ENCODE measurements around the gene GATAD1. TPM values are rescaled to one million over a fixed set of nuclear protein-coding genes. Genes with fewer than 3 reads are reported as not detected.

Gene GATAD1
- polyA plus RNA-seq, 1 of the 3 experiments (the other 2 are of a cell fraction) = 30.6 TPM

DNA sequence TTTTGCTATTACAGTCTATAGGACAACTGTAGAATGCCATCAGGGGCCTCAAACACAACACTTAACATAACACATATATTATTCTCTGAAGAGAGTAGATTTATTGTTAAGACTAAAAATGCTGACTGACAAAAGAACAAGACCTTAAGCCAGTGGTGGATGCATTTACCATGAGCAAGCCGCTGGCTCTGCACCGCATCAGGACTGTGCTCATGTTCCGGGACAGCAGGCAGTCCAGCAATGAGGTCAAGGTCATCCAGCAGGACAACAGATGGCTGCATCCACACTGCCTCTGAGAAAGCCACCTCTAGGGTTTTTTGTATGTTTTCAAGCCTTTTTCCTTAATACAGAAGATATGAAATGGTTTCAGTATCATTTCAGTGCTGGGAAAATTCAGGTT lies 57.3 kb downstream of the GATAD1 start:
- DNase-seq = no peak
- Histone ChIP-seq H3K27me3 (ENCODE audit: insufficient read depth) (no peaks in the 10 kb centered on the region), H3K9me3 (no peaks in the 10 kb centered on the region), H3K4me1 (ENCODE audit: control insufficient read depth in 1 of 2, insufficient read depth in 2 of 2, low read depth in 1 of 2, low read length in 1 of 2) (no peaks in the 10 kb centered on the region), H3K36me3 (replicated peaks in 1 of 2; ENCODE audit: control insufficient read depth in 1 of 2, insufficient read depth in 2 of 2, low read length in 1 of 2) (peaks cover 74 to 75% of the 10 kb centered on the region in 2 experiments), H3K4me2 (no peak overlapping the region), H3K9ac (no peak overlapping the region), H3K79me2 (ENCODE audit: insufficient read depth) (no peaks in the 10 kb centered on the region), H2AFZ (ENCODE audit: low read depth) (no peak overlapping the region), H3K4me3 (ENCODE audit: low read depth in 2 of 2, low read length in 1 of 2) (no peak overlapping the region), H3K27ac (ENCODE audit: low read depth in 2 of 2, low read length in 1 of 2) (no peak overlapping the region), H4K20me1 (ENCODE audit: insufficient read depth) (no peaks in the 10 kb centered on the region), H3K9me2 (no peaks in the 10 kb centered on the region), H3F3A (replicated peaks; ENCODE audit: insufficient read depth) (peaks cover 7% of the 10 kb centered on the region)
- no peak for TF ChIP-seq FOXJ3 (CRISPR knock-in tag; IDR thresholded peaks at IDR 0.05)
- no peak for TF ChIP-seq TCF12 (IDR thresholded peaks at IDR 0.05)
- no peak for TF ChIP-seq JUND (IDR thresholded peaks at IDR 0.05)
- TF ChIP-seq SMC3 (IDR thresholded peaks at IDR 0.05; ENCODE audit: low read depth, low read length) = no peak
- no peak for TF ChIP-seq RAD21 (IDR thresholded peaks at IDR 0.05; ENCODE audit: low read length)
- no peak for TF ChIP-seq TEAD4 (IDR thresholded peaks at IDR 0.05; ENCODE audit: borderline replicate concordance, insufficient read depth)
- TF ChIP-seq RXRA (IDR thresholded peaks at IDR 0.05; ENCODE audit: borderline replicate concordance, low read depth) = no peak
- TF ChIP-seq, protein P1, sequence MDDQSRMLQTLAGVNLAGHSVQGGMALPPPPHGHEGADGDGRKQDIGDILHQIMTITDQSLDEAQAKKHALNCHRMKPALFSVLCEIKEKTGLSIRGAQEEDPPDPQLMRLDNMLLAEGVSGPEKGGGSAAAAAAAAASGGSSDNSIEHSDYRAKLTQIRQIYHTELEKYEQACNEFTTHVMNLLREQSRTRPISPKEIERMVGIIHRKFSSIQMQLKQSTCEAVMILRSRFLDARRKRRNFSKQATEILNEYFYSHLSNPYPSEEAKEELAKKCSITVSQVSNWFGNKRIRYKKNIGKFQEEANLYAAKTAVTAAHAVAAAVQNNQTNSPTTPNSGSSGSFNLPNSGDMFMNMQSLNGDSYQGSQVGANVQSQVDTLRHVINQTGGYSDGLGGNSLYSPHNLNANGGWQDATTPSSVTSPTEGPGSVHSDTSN (IDR thresholded peaks at IDR 0.05) = no peak
- no peak for TF ChIP-seq YY1 (IDR thresholded peaks at IDR 0.05; ENCODE audit: low read depth)
- TF ChIP-seq, protein P2, sequence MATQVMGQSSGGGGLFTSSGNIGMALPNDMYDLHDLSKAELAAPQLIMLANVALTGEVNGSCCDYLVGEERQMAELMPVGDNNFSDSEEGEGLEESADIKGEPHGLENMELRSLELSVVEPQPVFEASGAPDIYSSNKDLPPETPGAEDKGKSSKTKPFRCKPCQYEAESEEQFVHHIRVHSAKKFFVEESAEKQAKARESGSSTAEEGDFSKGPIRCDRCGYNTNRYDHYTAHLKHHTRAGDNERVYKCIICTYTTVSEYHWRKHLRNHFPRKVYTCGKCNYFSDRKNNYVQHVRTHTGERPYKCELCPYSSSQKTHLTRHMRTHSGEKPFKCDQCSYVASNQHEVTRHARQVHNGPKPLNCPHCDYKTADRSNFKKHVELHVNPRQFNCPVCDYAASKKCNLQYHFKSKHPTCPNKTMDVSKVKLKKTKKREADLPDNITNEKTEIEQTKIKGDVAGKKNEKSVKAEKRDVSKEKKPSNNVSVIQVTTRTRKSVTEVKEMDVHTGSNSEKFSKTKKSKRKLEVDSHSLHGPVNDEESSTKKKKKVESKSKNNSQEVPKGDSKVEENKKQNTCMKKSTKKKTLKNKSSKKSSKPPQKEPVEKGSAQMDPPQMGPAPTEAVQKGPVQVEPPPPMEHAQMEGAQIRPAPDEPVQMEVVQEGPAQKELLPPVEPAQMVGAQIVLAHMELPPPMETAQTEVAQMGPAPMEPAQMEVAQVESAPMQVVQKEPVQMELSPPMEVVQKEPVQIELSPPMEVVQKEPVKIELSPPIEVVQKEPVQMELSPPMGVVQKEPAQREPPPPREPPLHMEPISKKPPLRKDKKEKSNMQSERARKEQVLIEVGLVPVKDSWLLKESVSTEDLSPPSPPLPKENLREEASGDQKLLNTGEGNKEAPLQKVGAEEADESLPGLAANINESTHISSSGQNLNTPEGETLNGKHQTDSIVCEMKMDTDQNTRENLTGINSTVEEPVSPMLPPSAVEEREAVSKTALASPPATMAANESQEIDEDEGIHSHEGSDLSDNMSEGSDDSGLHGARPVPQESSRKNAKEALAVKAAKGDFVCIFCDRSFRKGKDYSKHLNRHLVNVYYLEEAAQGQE (IDR thresholded peaks at IDR 0.05; ENCODE audit: low read depth, low read length) = no peak
- TF ChIP-seq GATA2 (CRISPR knock-in tag; IDR thresholded peaks at IDR 0.05) = no peak
- TF ChIP-seq, protein P3, sequence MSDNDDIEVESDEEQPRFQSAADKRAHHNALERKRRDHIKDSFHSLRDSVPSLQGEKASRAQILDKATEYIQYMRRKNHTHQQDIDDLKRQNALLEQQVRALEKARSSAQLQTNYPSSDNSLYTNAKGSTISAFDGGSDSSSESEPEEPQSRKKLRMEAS (IDR thresholded peaks at IDR 0.05; ENCODE audit: low read depth) = no peak
- TF ChIP-seq GABPA (IDR thresholded peaks at IDR 0.05; ENCODE audit: low read depth) = no peak
- TF ChIP-seq, protein P4, sequence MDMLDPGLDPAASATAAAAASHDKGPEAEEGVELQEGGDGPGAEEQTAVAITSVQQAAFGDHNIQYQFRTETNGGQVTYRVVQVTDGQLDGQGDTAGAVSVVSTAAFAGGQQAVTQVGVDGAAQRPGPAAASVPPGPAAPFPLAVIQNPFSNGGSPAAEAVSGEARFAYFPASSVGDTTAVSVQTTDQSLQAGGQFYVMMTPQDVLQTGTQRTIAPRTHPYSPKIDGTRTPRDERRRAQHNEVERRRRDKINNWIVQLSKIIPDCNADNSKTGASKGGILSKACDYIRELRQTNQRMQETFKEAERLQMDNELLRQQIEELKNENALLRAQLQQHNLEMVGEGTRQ (IDR thresholded peaks at IDR 0.05; ENCODE audit: borderline replicate concordance, low read depth, low read length) = no peak
- no peak for TF ChIP-seq MXI1 (IDR thresholded peaks at IDR 0.05; ENCODE audit: low read depth, low read length)
- no peak for TF ChIP-seq CHD2 (IDR thresholded peaks at IDR 0.05; ENCODE audit: low read length, partially characterized antibody)
- no peak for TF ChIP-seq RFX5 (IDR thresholded peaks at IDR 0.05; ENCODE audit: low read length)
- no peak for TF ChIP-seq TAF1 (IDR thresholded peaks at IDR 0.05; ENCODE audit: borderline replicate concordance, low read depth, low read length)
- POLR2A ChIA-PET = no interaction called here
- WGBS (ENCODE audit: low lambda C conversion rate) = 94% methylated on average over 3 of the region's 3 CpGs
- CTCF ChIA-PET = no interaction called here

Data from SK-N-SH (cell line).